Effector memory CD4-positive, alpha-beta T cell (primary cell): ENCODE measurements around the gene AGAP1.

Experiments
- DNase-seq, 3 donors: peaks; one replicate each; pipeline ENCODE4 v3.0.0-alpha.2; 2020
- H3K27ac ChIP-seq: 2 replicates; pipeline ENCODE4 v1.7.0; 2013; ENCODE audit warnings: mild to moderate bottlenecking, low read length, moderate library complexity; ENCODE audit not compliant: insufficient read depth, poor library complexity, severe bottlenecking
- H3K27me3 ChIP-seq: replicated peaks from 2 replicates; pipeline ENCODE4 v1.7.0; 2013; ENCODE audit warnings: mild to moderate bottlenecking, low read length; ENCODE audit not compliant: insufficient read depth, control insufficient read depth, poor library complexity, severe bottlenecking
- H3K36me3 ChIP-seq: 2 replicates; pipeline ENCODE4 v1.7.0; 2013; ENCODE audit warnings: mild to moderate bottlenecking, low read length, moderate library complexity; ENCODE audit not compliant: control insufficient read depth, insufficient read depth
- H3K4me1 ChIP-seq: 2 replicates; pipeline ENCODE4 v1.7.0; 2013; ENCODE audit warnings: low read length, mild to moderate bottlenecking; ENCODE audit not compliant: control insufficient read depth, insufficient read depth, poor library complexity, severe bottlenecking
- H3K4me3 ChIP-seq: 2 replicates; pipeline ENCODE4 v1.7.0; 2013; ENCODE audit warnings: low read length, low read depth, mild to moderate bottlenecking; ENCODE audit not compliant: insufficient read depth, poor library complexity, severe bottlenecking
- H3K9me3 ChIP-seq: 2 replicates; pipeline ENCODE4 v1.7.0; 2013; ENCODE audit warnings: mild to moderate bottlenecking, low read length, moderate library complexity; ENCODE audit not compliant: control insufficient read depth

The AGAP1 gene

GRCh38 chr2:235529621-235530020 is 35.8 kb downstream of the AGAP1 start:
- H3K9me3 ChIP-seq, result no peaks in the 10 kb centered on the region
- no peaks in the 10 kb centered on the region for H3K27me3 ChIP-seq
- DNase-seq, result no peak
- H3K36me3 ChIP-seq, result no peaks in the 10 kb centered on the region
- H3K4me3 ChIP-seq, result no peak overlapping the region
- no peak overlapping the region for H3K27ac ChIP-seq
- no peaks in the 10 kb centered on the region for H3K4me1 ChIP-seq

GRCh38 chr2:235530735-235531134 is 36.9 kb downstream of the AGAP1 start:
- no peak overlapping the region for H3K27ac ChIP-seq

GRCh38 chr2:235532307-235532706 is 38.5 kb downstream of the AGAP1 start:
- H3K4me1 ChIP-seq, result no peaks in the 10 kb centered on the region
- no peak overlapping the region for H3K27ac ChIP-seq
- H3K36me3 ChIP-seq, result no peaks in the 10 kb centered on the region
- no peak for DNase-seq
- H3K4me3 ChIP-seq, result no peak overlapping the region
- H3K27me3 ChIP-seq, result no peaks in the 10 kb centered on the region
- no peaks in the 10 kb centered on the region for H3K9me3 ChIP-seq

More at GRCh38 chr2:235530735-235531134, 36.9 kb downstream of the AGAP1 start:
- H3K4me1 ChIP-seq, result no peaks in the 10 kb centered on the region
- H3K27me3 ChIP-seq, result no peaks in the 10 kb centered on the region
- DNase-seq, result no peak
- H3K4me3 ChIP-seq, result no peak overlapping the region
- H3K36me3 ChIP-seq, result no peaks in the 10 kb centered on the region
- H3K9me3 ChIP-seq, result no peaks in the 10 kb centered on the region

- no peak for DNase-seq
- no peak overlapping the region for H3K27ac ChIP-seq
- H3K27me3 ChIP-seq, result no peaks in the 10 kb centered on the region
- H3K4me3 ChIP-seq, result no peak overlapping the region
- H3K36me3 ChIP-seq, result no peaks in the 10 kb centered on the region
- H3K9me3 ChIP-seq, result no peaks in the 10 kb centered on the region
- no peaks in the 10 kb centered on the region for H3K4me1 ChIP-seq
Observed at GRCh38 chr2:235533198-235533597, 39.4 kb downstream of the AGAP1 start.

- H3K36me3 ChIP-seq, result no peaks in the 10 kb centered on the region
- H3K27ac ChIP-seq, result no peak overlapping the region
- no peaks in the 10 kb centered on the region for H3K27me3 ChIP-seq
- H3K4me3 ChIP-seq, result no peak overlapping the region
- no peak for DNase-seq
- H3K9me3 ChIP-seq, result no peaks in the 10 kb centered on the region
- no peaks in the 10 kb centered on the region for H3K4me1 ChIP-seq
Observed at GRCh38 chr2:235533616-235534385, 40.0 kb downstream of the AGAP1 start.

GRCh38 chr2:235534678-235535422 is 41.0 kb downstream of the AGAP1 start:
- H3K4me3 ChIP-seq, result no peak overlapping the region
- H3K27ac ChIP-seq, result no peak overlapping the region
- no peaks in the 10 kb centered on the region for H3K27me3 ChIP-seq
- no peak for DNase-seq
- no peaks in the 10 kb centered on the region for H3K36me3 ChIP-seq
- no peaks in the 10 kb centered on the region for H3K9me3 ChIP-seq
- H3K4me1 ChIP-seq, result no peaks in the 10 kb centered on the region

- no peak for DNase-seq
- Histone ChIP-seq H3K4me3 (no peak overlapping the region), H3K27me3 (no peaks in the 10 kb centered on the region), H3K27ac (no peak overlapping the region), H3K4me1 (no peaks in the 10 kb centered on the region), H3K9me3 (no peaks in the 10 kb centered on the region), H3K36me3 (no peaks in the 10 kb centered on the region)
Observed at GRCh38 chr2:235535423-235536130, 41.7 kb downstream of the AGAP1 start.

GRCh38 chr2:235536711-235537110 is 42.9 kb downstream of the AGAP1 start:
- no peak overlapping the region for H3K4me3 ChIP-seq
- H3K4me1 ChIP-seq, result no peaks in the 10 kb centered on the region
- no peak for DNase-seq
- H3K36me3 ChIP-seq, result no peaks in the 10 kb centered on the region
- no peaks in the 10 kb centered on the region for H3K27me3 ChIP-seq
- no peaks in the 10 kb centered on the region for H3K9me3 ChIP-seq
- H3K27ac ChIP-seq, result no peak overlapping the region

- Histone ChIP-seq H3K4me3 (no peak overlapping the region), H3K27me3 (no peaks in the 10 kb centered on the region), H3K27ac (no peak overlapping the region), H3K36me3 (no peaks in the 10 kb centered on the region), H3K9me3 (no peaks in the 10 kb centered on the region), H3K4me1 (no peaks in the 10 kb centered on the region)
- no peak for DNase-seq
Observed at GRCh38 chr2:235537186-235537585, 43.3 kb downstream of the AGAP1 start.

- Histone ChIP-seq H3K4me1 (no peaks in the 10 kb centered on the region), H3K27ac (no peak overlapping the region), H3K27me3 (no peaks in the 10 kb centered on the region), H3K36me3 (no peaks in the 10 kb centered on the region), H3K9me3 (no peaks in the 10 kb centered on the region), H3K4me3 (no peak overlapping the region)
- no peak for DNase-seq
Observed at GRCh38 chr2:235537587-235537986, 43.7 kb downstream of the AGAP1 start.
